ENCODE measurements around the gene TAS2R50.

DNA sequence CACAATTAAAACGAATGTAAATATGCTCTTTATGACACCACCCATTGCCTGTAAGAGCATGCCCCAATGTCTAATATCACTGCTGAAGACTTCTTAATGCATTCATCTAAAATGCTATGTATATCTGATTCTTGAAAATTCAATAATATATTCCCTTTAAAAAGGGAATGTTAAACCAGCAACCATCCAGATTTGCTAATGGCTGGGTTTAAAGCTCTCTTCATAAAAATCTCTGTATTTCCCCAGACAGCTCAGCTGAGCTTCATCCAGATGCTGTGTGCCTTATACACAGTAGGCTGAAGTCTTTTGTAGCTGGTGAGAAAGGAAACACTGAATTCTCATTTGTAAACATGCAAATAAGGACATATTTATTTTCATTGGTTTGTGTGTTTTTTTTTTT lies 47.5 kb downstream of the TAS2R50 start, which contains the start of gene TAS2R14:
- TF ChIP-seq, protein P1, sequence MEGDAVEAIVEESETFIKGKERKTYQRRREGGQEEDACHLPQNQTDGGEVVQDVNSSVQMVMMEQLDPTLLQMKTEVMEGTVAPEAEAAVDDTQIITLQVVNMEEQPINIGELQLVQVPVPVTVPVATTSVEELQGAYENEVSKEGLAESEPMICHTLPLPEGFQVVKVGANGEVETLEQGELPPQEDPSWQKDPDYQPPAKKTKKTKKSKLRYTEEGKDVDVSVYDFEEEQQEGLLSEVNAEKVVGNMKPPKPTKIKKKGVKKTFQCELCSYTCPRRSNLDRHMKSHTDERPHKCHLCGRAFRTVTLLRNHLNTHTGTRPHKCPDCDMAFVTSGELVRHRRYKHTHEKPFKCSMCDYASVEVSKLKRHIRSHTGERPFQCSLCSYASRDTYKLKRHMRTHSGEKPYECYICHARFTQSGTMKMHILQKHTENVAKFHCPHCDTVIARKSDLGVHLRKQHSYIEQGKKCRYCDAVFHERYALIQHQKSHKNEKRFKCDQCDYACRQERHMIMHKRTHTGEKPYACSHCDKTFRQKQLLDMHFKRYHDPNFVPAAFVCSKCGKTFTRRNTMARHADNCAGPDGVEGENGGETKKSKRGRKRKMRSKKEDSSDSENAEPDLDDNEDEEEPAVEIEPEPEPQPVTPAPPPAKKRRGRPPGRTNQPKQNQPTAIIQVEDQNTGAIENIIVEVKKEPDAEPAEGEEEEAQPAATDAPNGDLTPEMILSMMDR (IDR thresholded peaks at IDR 0.05) = no peak
- TF ChIP-seq POLR2A (IDR thresholded peaks at IDR 0.05) = no peak

Data from esophagus squamous epithelium (tissue), 4 donors.